ENCODE data around the gene TRIP12.
"Not testable (repeated sequence)": the region's sequence is repeated elsewhere in the genome, so short reads cannot be mapped to it uniquely, and the experiment has no call there.

Gene TRIP12

GRCh38 chr2:229752970-229753729, 168.7 kb downstream of the TRIP12 start:
- DNase-seq: no peak

GRCh38 chr2:229749779-229750178, 172.0 kb downstream of the TRIP12 start:
- DNase-seq: no peak

- no peak for DNase-seq
Observed at GRCh38 chr2:229748950-229749349, 172.9 kb downstream of the TRIP12 start.

GRCh38 chr2:229742691-229743090, 179.1 kb downstream of the TRIP12 start:
- not testable (repeated sequence) for DNase-seq

GRCh38 chr2:229740279-229740678, 181.5 kb downstream of the TRIP12 start:
- no peak for DNase-seq

GRCh38 chr2:229738024-229738625, 183.7 kb downstream of the TRIP12 start:
- no peak for DNase-seq

GRCh38 chr2:229734410-229734809, 187.4 kb downstream of the TRIP12 start:
- no peak for DNase-seq

- DNase-seq: no peak
Observed at GRCh38 chr2:229733611-229734245, 188.1 kb downstream of the TRIP12 start.

GRCh38 chr2:229732897-229733296, 188.9 kb downstream of the TRIP12 start:
- DNase-seq: no peak

GRCh38 chr2:229731916-229732315, 189.9 kb downstream of the TRIP12 start:
- DNase-seq: no peak

- DNase-seq: no peak
Observed at GRCh38 chr2:229731363-229731762, 190.4 kb downstream of the TRIP12 start.

GRCh38 chr2:229728370-229728769, 193.4 kb downstream of the TRIP12 start:
- no peak for DNase-seq

- DNase-seq: no peak
Observed at GRCh38 chr2:229726643-229727042, 195.2 kb downstream of the TRIP12 start.

GRCh38 chr2:229725716-229726574, 195.9 kb downstream of the TRIP12 start:
- DNase-seq: no peak

GRCh38 chr2:229723192-229723591, 198.6 kb downstream of the TRIP12 start:
- not testable (repeated sequence) for DNase-seq

GRCh38 chr2:229719926-229720647, 201.7 kb downstream of the TRIP12 start:
- no peak for DNase-seq

- DNase-seq: no peak
Observed at GRCh38 chr2:229718057-229718456, 203.8 kb downstream of the TRIP12 start.

GRCh38 chr2:229715895-229716507, 205.8 kb downstream of the TRIP12 start:
- no peak for DNase-seq

GRCh38 chr2:229714736-229715541, 206.9 kb downstream of the TRIP12 start:
- no peak for DNase-seq

- DNase-seq: no peak
Observed at GRCh38 chr2:229714080-229714735, 207.6 kb downstream of the TRIP12 start, which contains the start of gene DNER. Gene DNER, minus strand, starts transcription at chr2:229714555. Its CDS starts 132 bp downstream, at chr2:229714423.

Data from cortex of kidney (tissue), 1 donor.